NCI-H2029 (cell line): ENCODE results near the gene FCRLB.
A peak's percentile ranks its signal among the peaks of the same experiment; 100 is the strongest.
"Not testable (repeated sequence)": the region's sequence is repeated elsewhere in the genome, so short reads cannot be mapped to it uniquely, and the experiment has no call there.

ENCODE experiments used
- DNase-seq: peaks from one replicate; lab custom pipeline; 2025; lab: John Stamatoyannopoulos, UW

The FCRLB gene

GRCh38 chr1:161720422-161720821 lies 922 bp upstream of the FCRLB start:
- DNase-seq = no peak

GRCh38 chr1:161721738-161722343 lies 497 bp downstream of the FCRLB start:
- DNase-seq = no peak

GRCh38 chr1:161722406-161722805 lies 1.1 kb downstream of the FCRLB start:
- DNase-seq = no peak

- DNase-seq = no peak
Observed at GRCh38 chr1:161723459-161724141, 2.3 kb downstream of the FCRLB start.

- DNase-seq = not testable (repeated sequence)
Observed at GRCh38 chr1:161725258-161725907, 4.0 kb downstream of the FCRLB start.

- no peak for DNase-seq
Observed at GRCh38 chr1:161725908-161726472, 4.6 kb downstream of the FCRLB start.

- DNase-seq = peak; percentile 9
Observed at GRCh38 chr1:161726473-161727255, 5.3 kb downstream of the FCRLB start.

GRCh38 chr1:161727256-161727924 lies 6.0 kb downstream of the FCRLB start:
- no peak for DNase-seq

- DNase-seq = no peak
Observed at GRCh38 chr1:161728376-161729226, 7.3 kb downstream of the FCRLB start.

- DNase-seq = no peak
Observed at GRCh38 chr1:161730050-161730564, 8.8 kb downstream of the FCRLB start.

- DNase-seq = no peak
Observed at GRCh38 chr1:161731241-161731640, 9.9 kb downstream of the FCRLB start.

- no peak for DNase-seq
Observed at GRCh38 chr1:161731981-161732718, 10.8 kb downstream of the FCRLB start.

GRCh38 chr1:161733526-161733925 lies 12.2 kb downstream of the FCRLB start:
- no peak for DNase-seq

- DNase-seq = no peak
Observed at GRCh38 chr1:161735837-161736236, 14.5 kb downstream of the FCRLB start.

GRCh38 chr1:161736335-161736969 lies 15.1 kb downstream of the FCRLB start:
- no peak for DNase-seq

- DNase-seq = no peak
Observed at GRCh38 chr1:161737625-161738024, 16.3 kb downstream of the FCRLB start.

- no peak for DNase-seq
Observed at GRCh38 chr1:161738627-161739287, 17.4 kb downstream of the FCRLB start.

- DNase-seq = no peak
Observed at GRCh38 chr1:161739865-161740566, 18.7 kb downstream of the FCRLB start.
